Tibial nerve (tissue), 4 donors: ENCODE measurements around the gene RASSF1. TPM values are rescaled to one million over a fixed set of nuclear protein-coding genes. Genes with fewer than 3 reads are reported as not detected.

Experiments
- DNase-seq, 2 donors: peaks; one replicate each; pipeline ENCODE4 v3.0.0-alpha.2; 2019; ENCODE audit warnings: low spot score in 2 of 2
- H3K27ac ChIP-seq, 4 donors: fragments of 200-600 bp; sonication (generic) in 3 of 4; one replicate each; pipeline ENCODE4 v1.5.1; 2017 to 2019; ENCODE audit warnings: mild to moderate bottlenecking in 1 of 4
- H3K27me3 ChIP-seq, 2 donors: fragments of 200-600 bp; sonication (generic) in 1 of 2; one replicate each; pipeline versions ENCODE4 v1.5.1 to v1.6.0; 2017 to 2019
- H3K36me3 ChIP-seq, 3 donors: fragments of 200-600 bp; sonication (generic); one replicate each; pipeline ENCODE4 v1.5.1; 2018 to 2019
- H3K4me1 ChIP-seq, 4 donors: fragments of 200-600 bp; sonication (generic) in 3 of 4; one replicate each; pipeline ENCODE4 v1.5.1; 2017 to 2019
- H3K4me3 ChIP-seq, 4 donors: fragments of 200-600 bp; sonication (generic) in 3 of 4; one replicate each; pipeline ENCODE4 v1.5.1; 2017 to 2019; ENCODE audit warnings: mild to moderate bottlenecking in 1 of 4, moderate library complexity in 1 of 4
- H3K9me3 ChIP-seq, 4 donors: fragments of 200-600 bp; sonication (generic) in 3 of 4; one replicate each; pipeline ENCODE4 v1.5.1; 2017 to 2019
- CTCF ChIP-seq, 5 experiments: fragments of 200-600 bp in 3 of 5; fragments of 450-650 bp in 2 of 5; sonication (generic) in 3 of 5; IDR thresholded peaks; one replicate each; pipeline ENCODE4 v1.5.1; 2016 to 2019; ENCODE audit warnings: antibody characterized with exemption in 5 of 5, mild to moderate bottlenecking in 3 of 5, moderate library complexity in 2 of 5
- EP300 ChIP-seq, 2 donors: sonication (generic); formaldehyde crosslinking; IDR thresholded peaks; one replicate each; pipeline ENCODE4 v1.6.1; 2017; ENCODE audit warnings: antibody characterized with exemption in 2 of 2, mild to moderate bottlenecking in 1 of 2
- POLR2A ChIP-seq, 2 donors: fragments of 450-650 bp; IDR thresholded peaks; one replicate each; pipeline ENCODE4 v1.6.1; 2017; ENCODE audit warnings: antibody characterized with exemption in 2 of 2, mild to moderate bottlenecking in 2 of 2, moderate library complexity in 2 of 2
- WGBS, 2 donors: methylation state at CpG; one replicate each; pipeline ENCODE4 v1.1.5; 2018; 5-methylcytosine and 5-hydroxymethylcytosine counted together
- total RNA-seq, 4 donors: library from RNA; depleted of rRNA; stranded (reverse); fragments of >200 nt; gene quantifications; one replicate each; pipeline ENCODE4 v1.1.0, GENCODE V29; 2016

The RASSF1 gene
- total RNA-seq, 4 donors from 2014 or later = 77.4 to 99.0 (median 82.6) TPM

- H3K4me3 ChIP-seq = no peak overlapping the region
- H3K4me1 ChIP-seq = peaks cover 0 to 67% (median 29%) of the 10 kb centered on the region in 4 donors
- H3K27me3 ChIP-seq = no peaks in the 10 kb centered on the region
- H3K27ac ChIP-seq = no peak overlapping the region
- peaks cover 5 to 50% (median 17%) of the 10 kb centered on the region in 3 donors for H3K36me3 ChIP-seq
- no peak for DNase-seq
- no peaks in the 10 kb centered on the region for H3K9me3 ChIP-seq
- TF ChIP-seq POLR2A (IDR thresholded peaks at IDR 0.05) = no peak
- TF ChIP-seq EP300 (IDR thresholded peaks at IDR 0.05) = no peak
- TF ChIP-seq CTCF (IDR thresholded peaks at IDR 0.05) = no peak
- 86 to 89% methylated on average over 7 to 9 of the region's 10 CpGs for WGBS, 2 donors
These were observed 10.3 kb downstream of the RASSF1 start for GRCh38 chr3:50330330-50330729.

GRCh38 chr3:50327943-50328691 lies 12.5 kb downstream of the RASSF1 start, which contains the start of gene TUSC2:
TUSC2 (minus strand) TSS chr3:50328223; CDS start chr3:50328099, 124 bp downstream.
- peaks cover 5 to 55% (median 17%) of the 10 kb centered on the region in 3 donors for H3K36me3 ChIP-seq
- H3K9me3 ChIP-seq = no peaks in the 10 kb centered on the region
- H3K4me1 ChIP-seq = peaks cover 0 to 67% (median 21%) of the 10 kb centered on the region in 4 donors
- H3K27me3 ChIP-seq = no peaks in the 10 kb centered on the region
- H3K4me3 ChIP-seq = peak within 1 kb of the TSS; percentile 78 to 97 (median 90)
- TF ChIP-seq CTCF (IDR thresholded peaks at IDR 0.05) (peak in 1 of 5 experiments; percentile 44), POLR2A (IDR thresholded peaks at IDR 0.05) (peak; percentile 28 to 65), EP300 (IDR thresholded peaks at IDR 0.05) (peak; percentile 87 to 89)
- peak; percentile 98 for DNase-seq
- peak within 1 kb of the TSS; percentile 57 to 89 (median 86) for H3K27ac ChIP-seq
- WGBS, 2 donors = 2 to 5% methylated on average over 30 to 43 of the region's 55 CpGs

- DNase-seq = no peak
- TF ChIP-seq POLR2A (IDR thresholded peaks at IDR 0.05) (no peak), CTCF (IDR thresholded peaks at IDR 0.05) (no peak), EP300 (IDR thresholded peaks at IDR 0.05) (no peak)
- Histone ChIP-seq H3K4me1 (peaks cover 0 to 70% (median 29%) of the 10 kb centered on the region in 4 donors), H3K27me3 (no peaks in the 10 kb centered on the region), H3K9me3 (no peaks in the 10 kb centered on the region), H3K27ac (peak overlapping the region in 2 of 4 donors; percentile 88 to 89), H3K36me3 (peaks cover 5 to 50% (median 17%) of the 10 kb centered on the region in 3 donors), H3K4me3 (peak overlapping the region; percentile 78 to 97 (median 90))
- WGBS, 2 donors = 70 to 75% methylated on average over 4 of the region's 4 CpGs
These were observed 13.5 kb downstream of the RASSF1 start for GRCh38 chr3:50327129-50327528.

GRCh38 chr3:50326182-50326541 lies 14.5 kb downstream of the RASSF1 start:
- TF ChIP-seq EP300 (IDR thresholded peaks at IDR 0.05) = no peak
- TF ChIP-seq POLR2A (IDR thresholded peaks at IDR 0.05) = no peak
- no peak for TF ChIP-seq CTCF (IDR thresholded peaks at IDR 0.05)
- WGBS, 2 donors = 86 to 90% methylated on average over 8 of the region's 8 CpGs
- H3K4me1 ChIP-seq = peaks cover 0 to 72% (median 32%) of the 10 kb centered on the region in 4 donors
- no peaks in the 10 kb centered on the region for H3K9me3 ChIP-seq
- H3K27ac ChIP-seq = no peak overlapping the region
- DNase-seq = no peak
- no peak overlapping the region for H3K4me3 ChIP-seq
- H3K27me3 ChIP-seq = no peaks in the 10 kb centered on the region
- peaks cover 5 to 40% (median 13%) of the 10 kb centered on the region in 3 donors for H3K36me3 ChIP-seq
